ENCODE data around the gene TMEM41B. TPM values are rescaled to one million over a fixed set of nuclear protein-coding genes. Genes with fewer than 3 reads are reported as not detected.
"Not testable (repeated sequence)": the region's sequence is repeated elsewhere in the genome, so short reads cannot be mapped to it uniquely, and the experiment has no call there.

The TMEM41B gene
- total RNA-seq, 1 experiment from 2014 or later: 45.8 TPM

DNA sequence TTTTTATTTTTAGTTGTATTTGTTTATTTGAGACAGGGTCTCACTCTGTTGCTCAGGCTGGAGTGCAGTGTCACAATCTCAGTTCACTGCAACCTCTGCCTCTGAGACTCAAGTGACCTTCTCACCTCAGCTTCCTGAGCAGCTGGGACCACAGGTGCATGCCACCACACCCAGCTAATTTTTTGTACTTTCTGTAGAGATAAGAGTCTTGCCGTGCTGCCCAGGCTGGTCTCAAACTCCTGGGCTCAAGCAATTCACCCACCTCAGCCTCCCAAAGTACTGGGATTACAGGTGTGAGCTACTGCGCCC is 53.6 kb downstream of the TMEM41B start:
- not testable (repeated sequence) for DNase-seq (ENCODE audit: low read depth)

DNA sequence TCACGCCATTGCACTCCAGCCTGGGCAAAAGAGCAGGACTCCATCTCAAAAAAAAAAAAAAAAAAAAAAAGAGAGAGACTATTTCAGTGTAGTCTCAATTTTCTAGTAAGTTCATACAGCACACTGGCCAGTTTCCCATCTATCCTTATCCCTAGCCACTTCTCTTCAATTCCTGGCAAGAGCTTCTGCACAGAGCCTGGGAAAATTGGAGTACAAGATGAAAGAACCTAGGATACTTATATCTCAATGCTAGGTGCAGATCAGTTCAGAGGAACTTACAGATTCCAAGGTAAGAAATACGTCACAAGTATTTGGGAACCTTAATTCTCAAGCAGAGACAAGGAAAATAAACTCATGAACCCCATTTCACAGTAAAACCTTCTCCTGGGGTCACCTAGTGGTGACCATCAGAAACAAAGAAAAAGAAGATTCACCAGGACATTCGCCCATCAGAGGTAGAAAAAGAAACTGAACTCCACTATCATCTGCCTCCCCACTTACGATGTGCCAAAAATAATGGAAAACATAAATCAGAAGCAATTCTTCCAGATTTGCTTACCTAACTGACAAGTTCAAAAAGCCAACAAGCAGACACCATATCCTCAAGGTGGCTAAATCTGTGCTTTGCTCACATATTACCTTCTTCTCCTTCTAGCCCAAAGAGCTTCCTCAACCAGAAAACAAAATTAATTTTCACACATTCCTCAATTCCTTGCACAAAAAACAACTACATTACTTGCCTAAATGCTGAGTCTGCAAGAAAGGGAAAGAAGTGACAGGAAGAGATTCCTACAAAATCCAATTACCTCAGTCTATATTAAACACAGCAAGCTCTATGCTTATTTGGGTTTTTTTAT is 54.2 kb downstream of the TMEM41B start:
- DNase-seq (ENCODE audit: low read depth): no peak

DNA sequence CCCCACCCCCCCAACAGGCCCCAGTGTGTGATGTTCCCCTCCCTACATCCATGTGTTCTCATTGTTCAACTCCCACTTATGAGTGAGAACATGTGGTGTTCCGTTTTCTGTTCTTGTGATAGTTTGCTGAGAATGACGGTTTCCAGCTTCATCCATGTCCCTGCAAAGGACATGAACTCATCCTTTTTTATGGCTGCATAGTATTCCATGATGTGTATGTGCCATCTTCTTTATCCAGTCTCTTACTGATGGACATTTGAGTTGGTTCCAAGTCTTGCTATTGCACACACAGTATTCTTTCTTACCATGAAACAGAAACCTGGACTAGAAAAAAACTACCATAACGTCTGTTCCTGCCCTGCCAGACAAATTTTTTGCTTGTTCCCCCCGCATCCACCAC is 56.1 kb downstream of the TMEM41B start:
- not testable (repeated sequence) for DNase-seq (ENCODE audit: low read depth)

DNA sequence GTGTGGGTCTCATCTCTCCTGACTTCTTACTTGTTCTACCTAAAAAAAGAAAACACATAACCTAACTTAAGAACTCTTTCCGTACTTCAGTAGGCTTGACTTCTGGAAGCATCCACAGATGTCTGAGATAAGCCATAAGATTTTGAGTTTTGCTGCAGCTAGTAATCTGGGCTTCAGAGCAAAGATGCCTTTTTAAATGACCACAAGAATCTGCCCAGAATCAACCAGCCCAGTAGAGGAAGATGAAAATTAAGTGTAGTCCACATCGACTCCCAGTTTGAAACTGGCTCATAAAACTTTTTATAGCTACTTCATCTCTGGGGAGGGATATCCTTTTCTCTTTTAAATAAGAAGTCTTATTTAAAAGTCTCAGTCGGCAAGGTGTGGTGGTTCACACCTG is 60.0 kb downstream of the TMEM41B start:
- no peak for DNase-seq (ENCODE audit: low read depth)

DNA sequence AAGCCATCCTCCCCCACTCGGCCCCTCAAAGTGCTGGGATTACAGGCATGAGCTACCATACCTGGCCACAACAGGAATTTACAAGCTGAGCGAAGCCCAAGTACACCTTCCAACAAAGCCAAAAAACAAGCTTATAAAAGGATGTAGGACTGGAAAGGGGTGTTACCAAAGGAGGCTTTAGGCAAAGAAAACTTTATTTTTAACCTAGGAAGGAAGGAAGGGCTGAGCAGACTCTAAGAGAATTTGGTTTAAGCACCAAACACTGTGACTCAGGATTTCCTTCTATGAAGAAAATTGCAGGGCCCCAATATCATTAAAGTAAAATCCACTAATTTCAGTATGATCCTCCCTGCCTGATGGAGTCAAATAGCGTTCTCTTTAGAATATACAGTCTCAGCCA is 61.3 kb downstream of the TMEM41B start:
- DNase-seq (ENCODE audit: low read depth): no peak

DNA sequence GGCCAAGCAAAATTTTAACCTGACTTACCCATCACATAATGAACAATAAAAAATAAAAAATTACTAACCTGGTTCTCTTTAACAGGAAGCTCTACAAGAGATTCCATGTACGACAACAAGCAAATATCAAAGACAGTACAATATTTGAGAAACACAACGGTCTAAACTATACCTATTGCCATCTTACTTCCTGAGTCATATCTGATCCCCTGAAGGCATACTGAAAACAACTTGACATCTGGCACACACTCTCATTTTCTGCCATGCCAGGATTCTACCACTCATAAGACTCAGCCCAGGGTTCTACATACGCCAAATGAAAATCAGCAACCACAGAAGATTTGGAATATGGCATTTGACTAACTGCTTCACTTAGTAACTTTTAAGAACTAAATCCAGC is 63.1 kb downstream of the TMEM41B start:
- DNase-seq (ENCODE audit: low read depth): no peak

DNA sequence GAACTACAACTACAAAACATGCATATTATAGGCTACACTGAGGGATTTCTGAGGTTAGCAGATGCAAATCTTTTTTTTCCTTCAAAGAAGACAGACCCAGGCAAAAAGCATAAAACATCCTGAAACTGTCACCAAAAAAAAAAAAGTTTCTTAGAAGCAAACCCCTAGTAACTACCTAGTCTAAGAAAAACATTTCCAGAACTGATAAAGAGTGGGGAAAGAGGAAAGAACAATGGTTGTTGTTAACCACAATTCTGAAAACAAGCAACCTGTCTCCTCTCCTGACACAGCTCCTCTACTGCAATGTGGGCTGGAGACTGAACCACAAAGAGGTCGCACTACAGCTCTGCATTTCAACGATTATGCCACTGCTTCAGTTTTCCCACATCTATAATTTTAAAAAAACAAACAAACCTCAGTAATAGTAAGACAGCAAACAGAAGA is 64.2 kb downstream of the TMEM41B start:
- no peak for DNase-seq (ENCODE audit: low read depth)

DNA sequence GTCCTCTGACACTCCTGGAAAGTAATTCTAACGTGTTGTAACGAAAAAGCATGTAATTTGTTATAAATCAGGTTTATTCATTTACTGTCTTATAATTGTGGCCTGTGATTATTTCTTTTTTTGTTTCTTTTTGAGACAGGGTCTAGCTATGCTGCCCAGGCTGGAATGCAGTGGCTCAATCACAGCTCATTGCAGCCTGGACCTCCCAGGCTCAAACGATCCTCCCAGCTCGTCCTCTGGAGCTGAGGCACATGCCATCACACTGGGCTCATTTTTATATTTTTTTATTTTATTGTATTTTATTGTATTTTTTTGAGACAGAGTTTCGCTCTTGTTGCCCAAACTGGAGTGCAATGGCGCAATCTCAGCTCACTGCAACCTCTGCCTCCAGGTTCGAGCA is 65.1 kb downstream of the TMEM41B start:
- DNase-seq (ENCODE audit: low read depth): no peak

DNA sequence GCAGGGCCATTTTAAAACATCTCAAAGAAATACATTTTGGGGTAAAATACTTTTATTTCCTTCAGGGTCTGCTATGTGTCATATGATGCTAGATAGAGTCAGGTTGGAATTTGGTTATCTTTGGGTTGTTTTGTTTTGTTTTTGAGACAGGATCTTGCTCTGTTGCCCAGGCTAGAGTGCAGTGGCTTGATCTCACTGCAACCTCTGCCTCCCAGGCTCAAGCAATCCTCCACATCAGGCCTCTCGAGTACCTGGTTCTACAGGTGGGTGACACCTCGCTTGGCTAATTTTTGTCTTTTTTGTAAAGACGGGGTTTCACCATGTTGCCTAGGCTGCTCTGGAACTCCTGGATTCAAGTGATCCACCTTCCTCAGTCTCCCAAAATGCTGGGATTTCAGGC is 66.5 kb downstream of the TMEM41B start:
- no peak for DNase-seq (ENCODE audit: low read depth)

DNA sequence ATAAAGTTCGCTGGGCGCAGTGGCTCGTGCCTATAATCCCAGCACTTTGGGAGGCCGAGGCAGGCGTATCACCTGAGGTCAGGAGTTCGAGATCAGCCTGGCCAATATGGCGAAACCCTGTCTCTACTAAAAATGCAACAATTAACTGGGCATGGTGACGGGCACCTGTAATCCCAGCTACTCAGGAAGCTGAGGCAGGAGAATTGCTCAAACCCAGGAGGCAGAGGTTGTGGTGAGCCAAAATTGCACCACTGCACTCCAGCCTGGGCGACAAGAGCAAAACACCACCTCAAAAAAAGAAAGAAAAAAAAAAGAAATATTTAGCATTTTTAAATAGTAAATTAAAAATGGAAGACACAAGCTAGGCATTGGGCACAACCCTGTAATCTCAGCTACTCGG is 78.2 kb downstream of the TMEM41B start:
- not testable (repeated sequence) for DNase-seq (ENCODE audit: low read depth)

DNA sequence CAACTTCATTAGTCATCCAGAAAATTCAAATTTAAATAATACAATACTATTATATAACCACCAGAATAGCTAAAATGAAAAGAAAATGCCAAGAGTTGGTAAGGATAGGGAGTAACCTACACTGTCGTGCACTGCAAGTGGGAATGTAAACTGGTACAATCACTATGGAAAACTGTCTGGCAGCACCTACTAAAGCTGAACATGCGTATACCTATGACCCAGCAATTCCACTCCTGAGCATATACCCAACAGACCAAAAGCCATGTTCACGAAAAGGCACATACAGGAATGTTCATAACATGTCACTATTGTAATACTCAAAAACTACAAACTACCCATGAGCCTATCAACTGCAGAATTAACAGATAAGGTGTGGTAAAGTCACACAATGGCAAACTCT is 81.9 kb downstream of the TMEM41B start:
- no peak for DNase-seq (ENCODE audit: low read depth)

DNA sequence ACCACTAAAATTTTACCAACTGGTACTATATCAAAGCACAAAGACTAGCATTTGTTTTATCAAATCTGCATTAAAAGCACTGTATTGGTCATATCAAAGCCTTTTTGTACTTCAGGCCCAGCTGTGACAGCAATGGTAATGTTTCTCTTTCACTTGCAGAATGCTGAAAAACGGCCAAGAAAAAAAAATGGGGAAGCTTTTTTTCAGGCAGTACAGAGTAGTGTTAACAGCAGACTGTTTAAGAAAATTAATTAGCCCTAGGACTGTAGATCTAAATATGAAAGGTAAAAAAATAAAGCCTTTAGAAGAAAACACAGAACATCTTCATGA is 82.6 kb downstream of the TMEM41B start:
- DNase-seq (ENCODE audit: low read depth): no peak

Small RNA genes lying within 50 kb of the gene (small RNA-seq; reads per million reads assigned to genes)
- gene RF00017: not detected

Other genes starting within 250 kb of the TMEM41B start
- gene SCUBE2, start 223.0 kb downstream of the TMEM41B start, total RNA-seq (2014; rRNA removed; shearing (Covaris generic)): 0.71 and 1.5 TPM in 2 replicates
- gene DENND5A, start 49.2 kb downstream of the TMEM41B start, total RNA-seq (2014; rRNA removed; shearing (Covaris generic)): 45.6 and 53.5 TPM in 2 replicates
- 95.4 and 176 TPM in 2 replicates for gene IPO7, start 70.1 kb upstream of the TMEM41B start, total RNA-seq (2014; rRNA removed; shearing (Covaris generic))
- gene ZNF143, start 146.4 kb upstream of the TMEM41B start, total RNA-seq (2014; rRNA removed; shearing (Covaris generic)): 22.6 and 31.6 TPM in 2 replicates

Data from HT1080 (cell line).